HG03521 (cell line): ENCODE measurements around the gene CYP26C1.
"Not testable (repeated sequence)": the region's sequence is repeated elsewhere in the genome, so short reads cannot be mapped to it uniquely, and the experiment has no call there.

Source experiments
- ATAC-seq: cut with Tn5 transposase; IDR thresholded peaks from one replicate; pipeline ENCODE4 v1.9.1; 2021; ENCODE audit warnings: mild to moderate bottlenecking, moderate library complexity; ENCODE audit not compliant: unreplicated experiment

Gene CYP26C1

DNA sequence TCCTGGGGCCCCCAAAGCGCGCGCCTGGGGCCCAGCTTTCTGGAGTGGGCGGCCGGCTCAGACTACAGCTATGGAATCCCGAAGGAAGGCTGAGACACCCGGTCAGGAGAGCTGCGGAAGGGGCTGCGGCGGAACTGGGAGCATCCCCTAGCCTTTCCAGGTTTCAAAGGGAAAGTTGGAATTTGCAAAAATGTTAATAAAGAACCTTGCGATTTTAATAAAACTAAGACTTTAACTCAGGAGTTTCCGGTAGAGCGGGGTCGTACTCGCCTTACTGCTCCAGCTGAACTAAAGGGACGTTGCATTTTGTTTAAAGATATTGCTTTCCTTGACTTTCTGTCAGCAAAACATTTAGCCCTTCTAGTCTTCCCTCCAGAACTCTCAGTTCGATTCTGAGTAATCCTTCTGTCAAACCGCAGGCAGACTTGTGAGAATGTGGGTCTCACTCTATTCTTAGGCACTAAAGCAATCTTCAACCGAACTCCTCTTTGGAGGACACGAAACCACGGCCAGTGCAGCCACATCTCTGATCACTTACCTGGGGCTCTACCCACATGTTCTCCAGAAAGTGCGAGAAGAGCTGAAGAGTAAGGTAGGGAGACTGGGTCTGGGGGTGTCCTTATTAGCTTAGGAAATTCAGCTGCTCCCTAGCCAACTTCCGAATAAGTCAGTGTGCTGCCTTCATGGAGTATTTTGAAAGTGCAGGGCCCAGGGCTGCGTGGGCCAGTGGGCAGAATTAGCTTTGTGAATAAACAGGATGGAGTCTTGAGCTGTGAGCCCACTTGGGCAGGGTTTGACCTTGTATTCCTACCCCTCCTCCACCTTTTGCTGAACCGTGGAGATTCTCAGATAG, 15.0 kb downstream of the CYP26C1 start:
- no peak for ATAC-seq

DNA sequence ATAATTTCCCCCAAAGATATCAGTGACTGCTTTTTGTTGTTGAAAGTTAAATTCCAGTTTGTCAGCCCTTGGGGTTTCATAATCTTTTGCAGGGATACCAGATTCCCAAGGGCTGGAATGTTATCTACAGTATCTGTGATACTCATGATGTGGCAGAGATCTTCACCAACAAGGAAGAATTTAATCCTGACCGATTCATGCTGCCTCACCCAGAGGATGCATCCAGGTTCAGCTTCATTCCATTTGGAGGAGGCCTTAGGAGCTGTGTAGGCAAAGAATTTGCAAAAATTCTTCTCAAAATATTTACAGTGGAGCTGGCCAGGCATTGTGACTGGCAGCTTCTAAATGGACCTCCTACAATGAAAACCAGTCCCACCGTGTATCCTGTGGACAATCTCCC, 16.3 kb downstream of the CYP26C1 start:
- ATAC-seq: no peak

DNA sequence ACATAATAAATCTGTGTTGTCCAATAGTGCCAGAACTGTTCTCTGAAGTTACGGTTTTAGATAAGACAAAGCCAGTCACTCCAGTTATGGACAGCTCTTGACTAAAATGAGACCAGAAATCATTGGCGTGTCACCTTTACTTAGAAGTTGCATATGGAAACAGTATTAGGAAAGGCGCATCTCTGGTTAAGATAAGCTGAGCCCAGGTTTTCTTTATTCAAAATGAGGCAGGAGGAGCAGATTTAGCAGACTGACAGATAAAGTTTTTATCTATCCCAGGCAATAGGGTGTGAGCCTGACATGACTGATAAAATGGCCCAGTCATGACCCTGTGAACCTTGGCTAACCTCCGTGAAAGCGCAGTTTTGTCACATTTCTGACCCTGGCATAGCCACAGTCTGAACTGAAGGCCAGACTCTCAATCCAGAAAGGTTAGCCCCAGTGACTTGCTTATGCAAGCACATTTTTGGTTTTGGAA, 17.3 kb downstream of the CYP26C1 start:
- no peak for ATAC-seq

DNA sequence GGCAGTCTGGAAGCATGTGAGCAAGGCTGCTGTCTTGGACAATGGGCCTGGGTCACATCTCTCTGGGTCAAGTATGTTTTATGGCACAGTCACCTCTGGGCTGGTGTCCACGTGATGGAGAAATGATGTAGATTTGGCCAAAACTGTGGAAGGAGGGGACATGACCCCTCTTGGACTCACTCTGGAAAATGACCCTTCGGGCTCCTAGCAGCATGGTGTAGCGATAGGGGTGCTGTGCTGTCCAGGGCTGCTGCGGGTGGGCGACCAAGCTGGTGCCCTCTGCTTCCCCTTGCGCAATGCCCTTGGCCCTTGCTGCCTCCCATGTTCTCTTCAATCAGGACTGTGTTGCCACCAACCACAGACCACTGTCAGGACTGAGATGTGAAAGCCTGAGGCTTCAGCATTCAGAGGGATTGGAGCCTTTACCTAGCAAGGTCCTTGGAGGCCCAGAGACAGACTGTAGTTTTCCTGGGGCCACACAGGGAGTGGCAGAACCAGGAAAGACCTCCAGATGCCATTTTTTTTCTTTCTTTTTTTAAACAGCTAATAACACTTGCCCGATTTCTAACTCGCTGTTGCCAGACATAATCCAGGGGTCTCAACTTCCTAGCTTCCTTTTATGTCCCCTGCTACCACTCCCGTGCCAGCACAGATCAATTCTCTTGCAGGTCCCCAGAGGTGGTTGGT, 19.2 kb downstream of the CYP26C1 start:
- ATAC-seq: no peak

DNA sequence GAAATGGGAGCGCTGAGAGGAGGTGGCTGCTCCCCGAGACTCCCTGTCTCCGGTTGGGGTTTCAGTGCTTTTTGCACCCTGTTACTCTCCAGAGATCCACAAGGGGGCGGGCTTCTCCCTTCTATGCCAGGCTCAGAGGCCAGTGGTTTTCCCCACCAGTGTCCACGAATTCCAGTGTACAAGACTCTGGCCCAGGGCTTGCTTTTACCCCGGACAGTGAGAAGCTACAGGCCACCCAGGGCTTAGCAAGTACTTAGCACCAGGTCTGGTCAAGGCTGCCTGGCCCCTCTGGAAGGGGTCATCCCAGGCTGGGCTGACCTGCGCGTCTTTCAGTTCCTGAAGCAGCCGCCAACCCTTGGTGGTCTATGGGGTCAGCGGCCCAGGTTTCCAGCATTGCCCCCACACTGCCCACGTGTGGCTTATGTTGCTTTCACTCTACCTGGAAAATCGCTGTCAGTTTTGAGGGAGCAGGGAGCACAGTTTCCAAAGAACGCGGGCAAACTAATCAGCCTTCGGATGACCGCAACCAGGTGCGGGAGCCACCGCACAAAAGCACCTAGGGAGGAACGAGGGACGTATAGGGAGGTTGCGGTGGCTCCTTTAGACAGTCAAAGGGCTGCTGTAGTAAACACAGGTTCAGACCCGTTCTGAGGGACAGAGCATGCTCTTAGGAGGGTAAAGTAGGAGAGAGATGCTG, 19.9 kb downstream of the CYP26C1 start:
- no peak for ATAC-seq

DNA sequence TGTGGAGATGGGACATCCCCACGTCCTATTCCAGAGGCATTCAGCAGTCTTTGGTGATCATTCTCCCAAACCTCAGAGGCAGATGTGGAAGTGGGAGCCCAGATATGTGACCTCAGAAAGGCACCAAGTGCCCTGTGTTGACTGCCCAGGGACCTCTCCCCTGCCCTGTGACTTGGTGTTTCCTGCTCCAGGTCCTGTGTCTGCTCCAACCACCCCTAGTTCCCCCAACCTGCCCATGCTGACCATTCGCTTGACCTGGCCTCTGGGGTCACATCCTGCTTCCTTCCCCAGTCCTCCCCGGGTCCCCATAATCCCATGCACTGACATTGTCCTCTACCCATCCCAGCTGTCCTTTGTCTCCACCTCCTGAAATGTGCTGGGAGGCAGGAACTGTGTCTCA, 20.7 kb downstream of the CYP26C1 start:
- no peak for ATAC-seq

DNA sequence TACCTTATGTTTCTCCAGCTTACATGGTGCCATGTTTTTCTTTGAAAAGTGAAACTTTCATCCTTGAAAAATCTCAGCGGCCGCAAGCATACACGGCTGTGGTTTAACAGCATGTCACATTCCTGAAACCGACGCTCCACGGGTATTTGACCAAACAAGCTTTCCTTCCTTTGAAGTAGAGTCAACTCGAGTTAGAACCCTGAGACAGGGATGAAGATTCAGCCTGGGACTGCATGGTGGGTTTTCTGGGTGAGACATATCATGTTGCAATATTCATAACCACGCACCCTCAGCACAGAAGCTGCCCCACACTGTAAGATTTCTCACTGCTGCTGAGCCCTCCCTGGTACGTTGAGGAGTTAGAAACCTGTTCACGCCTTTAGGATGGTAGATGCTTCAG, 21.2 kb downstream of the CYP26C1 start:
- ATAC-seq: no peak

DNA sequence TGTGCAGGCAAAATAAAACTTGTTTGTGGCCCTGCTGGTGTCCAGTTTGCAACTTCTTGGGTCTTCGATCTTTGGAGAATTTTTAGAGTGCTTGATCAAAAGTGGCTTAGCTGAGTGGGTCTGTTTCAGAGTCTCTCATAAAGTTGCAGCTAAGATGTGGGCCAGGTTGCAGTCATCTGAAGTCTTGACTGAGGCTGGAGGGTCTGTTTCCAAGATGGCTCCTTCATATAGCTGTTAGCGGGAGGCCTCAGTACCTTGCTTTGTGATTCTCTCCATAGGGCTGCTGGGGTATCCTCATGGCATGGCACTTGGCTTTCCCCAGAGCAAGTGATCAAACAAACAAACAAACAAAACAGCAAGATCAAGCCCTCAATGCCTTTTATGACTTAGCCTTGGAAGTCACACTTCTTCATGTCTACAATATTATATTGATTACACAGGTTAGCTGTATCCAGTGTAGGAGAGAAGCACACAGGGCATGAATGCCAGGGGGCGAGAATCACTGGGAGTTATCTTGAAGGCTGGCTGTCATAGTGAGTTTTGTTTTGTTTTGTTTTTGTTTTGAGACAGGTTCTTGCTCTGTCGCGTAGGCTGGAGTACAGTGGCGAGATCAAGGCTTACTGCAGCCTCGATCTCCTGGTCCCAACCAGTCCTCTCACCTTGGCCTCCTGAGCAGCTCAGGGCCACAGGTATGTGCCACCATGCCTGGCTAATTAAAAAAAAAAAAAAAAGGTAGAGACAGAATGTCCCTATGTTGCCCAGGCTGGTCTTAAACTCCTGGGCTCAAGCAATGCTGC, 23.3 kb downstream of the CYP26C1 start:
- ATAC-seq: no peak

DNA sequence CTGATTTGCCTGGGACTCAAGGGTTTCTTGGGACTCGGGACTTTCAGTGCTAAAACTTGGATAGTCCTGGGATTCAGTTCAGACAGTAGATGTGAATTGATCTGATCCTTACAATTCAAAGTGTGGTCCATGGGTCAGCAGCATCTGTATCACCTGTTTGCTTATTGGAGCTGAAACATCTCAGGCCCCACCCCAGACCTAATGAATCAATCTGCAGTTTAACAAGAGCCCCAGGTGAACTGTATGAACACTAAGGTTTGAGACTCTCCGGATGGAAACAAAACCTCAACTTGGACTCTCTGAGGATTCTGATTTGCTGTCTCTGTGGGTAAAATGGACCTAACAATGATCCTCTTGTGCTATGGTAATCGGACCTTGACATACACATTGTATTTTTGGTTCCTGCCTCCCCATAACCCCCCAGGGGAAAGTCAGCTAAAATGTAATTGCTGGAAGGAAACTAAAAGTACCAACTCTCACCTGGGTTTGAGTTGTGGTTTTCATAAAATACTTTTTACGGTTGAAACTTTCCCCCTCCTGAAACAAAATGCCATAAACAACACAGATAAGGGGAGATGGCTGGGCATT, 24.8 kb downstream of the CYP26C1 start:
- no peak for ATAC-seq

DNA sequence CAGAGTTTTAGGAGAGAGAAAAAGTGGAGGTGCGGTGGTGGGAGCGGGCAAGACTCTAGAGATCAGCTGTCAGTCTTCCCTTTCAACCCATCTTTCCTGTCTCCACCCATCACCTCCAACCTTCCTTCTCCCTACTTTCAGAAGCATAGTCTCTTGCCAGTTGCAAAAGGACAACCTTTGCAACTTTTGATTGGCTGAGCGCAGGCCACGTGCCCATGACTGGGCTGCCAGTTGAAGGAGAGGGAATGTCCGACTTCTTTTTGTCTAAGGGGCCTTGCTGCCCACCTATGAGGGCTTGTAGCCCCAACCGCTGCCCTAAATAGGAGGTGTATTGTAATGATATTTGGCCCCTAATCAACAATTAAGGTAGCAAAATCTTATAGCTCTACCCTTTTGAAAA, 25.7 kb downstream of the CYP26C1 start:
- ATAC-seq: no peak

DNA sequence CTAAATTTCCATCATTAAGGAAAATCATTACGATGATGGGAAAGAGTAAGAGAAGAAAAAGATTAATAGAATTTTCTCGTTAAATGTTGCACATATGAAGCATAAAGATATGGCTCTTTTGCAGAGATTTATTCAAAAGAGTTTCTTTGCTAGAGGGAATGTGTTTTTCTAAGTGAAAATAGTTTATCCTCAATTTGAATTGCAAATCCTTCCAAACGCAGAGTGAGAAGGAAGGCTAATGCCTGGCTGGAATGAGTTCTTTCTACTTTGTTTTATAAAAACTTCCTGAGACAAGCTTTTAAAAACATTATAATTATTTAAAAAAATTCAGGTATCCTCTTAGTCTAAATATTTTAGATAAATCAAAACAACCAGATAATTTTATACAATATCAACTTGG, 27.2 kb downstream of the CYP26C1 start:
- no peak for ATAC-seq

DNA sequence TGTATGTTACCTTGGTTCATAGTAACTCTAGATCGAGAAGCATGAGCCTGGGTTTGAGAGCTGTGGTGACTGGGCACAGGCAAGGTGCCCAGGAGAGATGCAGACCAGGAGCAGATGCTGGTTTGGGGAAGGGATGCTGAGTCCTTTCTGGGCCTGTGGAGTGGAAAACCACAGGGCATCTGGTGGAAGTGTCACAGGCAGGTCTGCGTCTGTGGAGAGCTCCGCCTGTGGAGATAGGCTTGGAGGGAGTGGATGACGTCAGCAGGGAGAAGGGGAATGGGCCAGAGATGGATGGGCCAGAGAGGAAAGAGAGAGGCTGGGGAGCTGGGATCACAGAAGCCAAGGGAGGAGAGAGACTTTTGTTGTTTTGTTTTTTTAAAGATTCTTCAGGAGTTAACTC, 27.9 kb downstream of the CYP26C1 start:
- ATAC-seq: no peak

DNA sequence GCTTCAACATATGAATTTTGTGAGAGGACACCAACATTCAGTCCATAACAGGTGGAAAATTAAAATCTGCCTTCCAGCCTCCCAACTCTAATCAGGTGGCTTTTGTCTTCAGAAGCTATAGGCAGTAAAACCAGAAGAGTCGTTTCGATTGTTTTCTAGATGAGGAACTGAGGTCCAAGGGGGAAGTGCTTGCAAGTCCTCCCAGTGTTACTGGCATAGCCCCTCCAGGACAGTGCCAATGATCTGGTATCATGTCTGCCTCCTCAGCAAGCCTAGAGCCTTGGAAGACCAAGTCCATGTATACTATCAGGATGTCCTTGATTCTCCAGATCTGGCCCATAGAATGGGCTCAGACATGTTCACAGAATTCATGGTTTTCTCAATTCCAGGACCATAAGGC, 30.0 kb downstream of the CYP26C1 start:
- ATAC-seq: no peak

DNA sequence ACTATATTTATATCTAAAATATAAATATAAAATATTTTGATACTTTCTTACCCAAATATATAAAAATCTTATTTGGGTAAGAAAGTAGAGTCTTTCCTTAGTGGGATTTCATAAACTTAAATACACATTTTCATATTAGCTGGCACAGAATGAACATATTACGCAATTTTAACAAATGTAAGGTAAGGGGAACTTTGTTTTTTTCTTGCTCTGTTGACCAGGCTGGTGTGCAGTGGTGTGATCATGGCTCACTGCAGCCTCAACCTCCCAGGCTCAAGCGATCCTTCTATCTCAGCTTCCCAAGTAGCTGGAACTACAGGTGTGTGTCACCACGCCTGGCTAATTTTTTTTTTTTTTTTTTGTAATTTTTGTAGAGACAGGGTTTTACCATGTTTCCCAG, 31.4 kb downstream of the CYP26C1 start:
- no peak for ATAC-seq

DNA sequence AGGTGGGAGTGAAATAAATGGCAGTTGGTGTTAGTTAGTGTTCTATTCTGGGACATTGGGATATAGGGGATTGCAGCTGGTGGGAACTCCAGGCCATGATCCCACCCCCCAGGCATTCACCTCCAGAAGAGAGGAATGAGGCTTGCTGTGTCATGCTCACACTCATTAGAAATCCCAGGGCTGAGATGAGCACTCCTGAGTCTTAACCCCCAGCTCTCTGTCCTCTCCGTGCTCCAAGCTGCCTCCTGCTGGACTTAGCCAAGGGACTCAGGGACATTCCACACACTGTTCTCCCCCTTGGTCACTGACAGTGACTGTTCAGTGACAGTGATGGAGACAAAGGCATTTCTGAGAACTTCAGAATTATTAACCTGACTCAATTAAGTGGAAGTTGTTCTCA, 34.6 kb downstream of the CYP26C1 start:
- no peak for ATAC-seq

DNA sequence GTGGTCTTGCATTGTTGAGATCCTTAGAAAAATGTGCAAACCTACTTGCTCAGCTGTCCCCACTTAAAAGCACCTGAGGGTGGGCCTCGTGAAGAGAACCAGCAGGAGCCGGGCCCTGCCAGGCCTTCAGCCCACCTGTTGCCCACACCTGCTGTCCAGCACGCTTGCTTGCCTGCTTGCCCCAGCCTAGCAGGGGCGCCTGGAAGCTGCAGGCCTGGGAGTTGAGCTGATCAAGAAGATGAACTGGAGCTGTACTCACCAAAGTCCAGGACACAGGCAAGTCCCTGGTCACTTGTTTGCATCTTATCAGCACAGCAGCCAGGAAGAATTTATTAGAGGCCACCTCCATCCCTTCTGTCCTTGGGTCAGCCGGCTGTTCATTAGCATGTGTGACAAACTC, 36.3 kb downstream of the CYP26C1 start:
- ATAC-seq: no peak

DNA sequence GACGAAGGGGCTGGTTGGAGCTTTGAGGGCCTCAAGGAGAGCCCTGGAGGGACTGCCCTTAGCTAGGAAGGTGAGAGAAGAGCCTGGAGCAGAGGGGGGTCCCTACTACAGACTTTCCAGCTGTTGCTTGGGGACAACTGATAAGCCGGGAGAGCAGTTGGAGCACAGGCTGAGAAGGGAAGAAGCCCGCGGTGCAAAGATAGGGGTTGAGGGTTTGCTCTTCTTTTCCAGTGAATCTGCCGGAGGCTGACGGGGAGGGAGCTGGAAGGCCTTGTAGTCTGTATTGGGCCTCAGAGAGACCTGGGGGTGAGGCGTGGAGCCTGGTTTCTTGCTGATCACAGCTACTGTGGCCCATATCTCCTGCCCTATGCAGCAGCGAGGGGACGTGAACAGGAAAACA, 36.8 kb downstream of the CYP26C1 start:
- no peak for ATAC-seq

DNA sequence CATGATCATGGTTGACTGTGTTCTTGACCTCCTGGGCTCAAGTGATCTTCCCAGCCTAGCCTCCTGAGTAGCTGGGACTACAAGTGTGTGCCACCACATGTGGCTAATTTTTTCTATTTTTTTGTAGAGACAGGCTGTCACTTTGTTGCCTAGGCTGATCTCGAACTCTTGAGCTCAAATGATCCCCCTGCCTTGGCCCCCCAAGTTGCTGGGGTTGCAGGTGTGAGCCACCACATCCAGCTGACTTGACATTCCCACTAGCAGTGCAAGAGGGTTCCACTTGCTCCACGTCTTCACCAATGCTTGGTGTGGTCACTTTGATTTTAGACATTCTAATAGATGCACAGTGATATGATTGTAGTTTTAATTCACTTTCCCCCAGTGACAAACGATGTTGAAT, 38.2 kb downstream of the CYP26C1 start:
- ATAC-seq: no peak

DNA sequence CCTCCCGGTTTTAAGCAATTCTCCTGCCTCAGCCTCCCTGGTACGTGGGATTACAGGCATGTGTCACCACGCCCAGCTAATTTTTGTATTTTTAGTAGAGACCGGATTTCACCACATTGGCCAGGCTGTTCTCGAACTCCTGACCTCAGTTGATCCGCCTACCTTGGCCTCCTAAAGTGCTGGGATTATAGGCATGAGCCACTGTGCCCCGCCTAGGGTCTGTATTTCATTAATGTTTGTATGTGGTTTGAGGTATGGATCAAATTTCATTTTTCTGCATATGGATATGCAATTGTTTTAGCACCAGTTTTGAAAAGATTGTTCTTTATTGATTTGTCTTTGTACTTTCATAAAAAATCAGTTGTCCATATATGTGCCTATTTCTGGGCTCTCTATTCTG, 39.1 kb downstream of the CYP26C1 start:
- no peak for ATAC-seq

DNA sequence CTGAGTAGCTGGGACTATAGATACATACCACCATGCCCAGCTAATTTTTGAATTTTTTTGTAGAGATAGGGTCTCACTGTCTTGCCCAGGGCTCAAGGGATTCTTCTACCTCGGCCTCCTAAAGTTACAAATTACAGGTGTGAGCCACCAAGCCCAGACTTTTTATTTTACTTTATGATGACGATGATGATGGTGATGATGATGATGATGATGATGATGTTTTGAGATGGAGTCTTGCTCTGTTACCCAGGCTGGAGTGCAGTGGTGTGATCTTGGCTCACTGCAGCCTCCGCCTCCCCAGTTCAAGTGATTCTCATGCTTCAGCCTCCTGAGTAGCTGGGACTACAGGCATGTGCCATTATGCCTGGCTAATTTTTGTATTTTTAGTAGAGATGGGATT, 40.5 kb downstream of the CYP26C1 start:
- ATAC-seq: not testable (repeated sequence)

DNA sequence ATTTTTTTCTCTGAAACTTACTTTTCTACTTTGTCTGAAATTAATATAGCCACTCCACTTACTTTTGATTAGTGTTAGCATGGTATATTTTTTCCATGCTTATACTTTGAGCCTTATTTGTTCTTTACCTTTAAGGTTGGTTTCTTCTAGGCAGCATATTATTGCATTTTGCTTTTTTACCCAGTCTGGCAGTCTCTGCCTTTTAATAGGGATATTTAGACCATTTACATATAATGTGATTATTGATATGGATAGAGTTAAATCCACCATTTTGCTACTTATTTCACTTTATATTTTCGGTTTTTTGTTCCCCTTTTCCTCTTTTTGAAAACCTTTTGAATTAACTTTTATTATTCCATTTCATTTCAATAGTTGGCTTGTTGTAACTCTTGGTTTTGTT, 43.4 kb downstream of the CYP26C1 start:
- no peak for ATAC-seq
